NB4 (cell line): ENCODE results near the gene COL9A2.

ENCODE experiments used
- DNase-seq: peaks from one replicate; pipeline ENCODE4 v3.0.0; 2010; ENCODE audit warnings: low read depth
- H3K4me3 ChIP-seq: one replicate; pipeline ENCODE4 v1.5.1; 2011; ENCODE audit warnings: mild to moderate bottlenecking, low read depth, low read length, moderate library complexity
- MAX ChIP-seq: IDR thresholded peaks from 2 replicates; pipeline ENCODE4 v1.6.1; 2011; ENCODE audit warnings: low read depth, low read length
- MYC ChIP-seq: IDR thresholded peaks from 2 replicates; pipeline ENCODE4 v1.6.1; 2011; ENCODE audit warnings: low read depth, low read length
- POLR2A ChIP-seq: IDR thresholded peaks from 2 replicates; pipeline ENCODE4 v1.6.1; 2011; ENCODE audit warnings: mild to moderate bottlenecking; ENCODE audit not compliant: insufficient read length; ENCODE audit errors: extremely low read depth
- TF ChIP-seq, protein P1 (sequence below): IDR thresholded peaks from one replicate; pipeline ENCODE4 v1.5.1; 2012; ENCODE audit warnings: low read depth, low read length

COL9A2 gene

GRCh38 chr1:40305871-40306270, 11.2 kb downstream of the COL9A2 start:
- H3K4me3 ChIP-seq, result no peak overlapping the region
- no peak for TF ChIP-seq MYC
- no peak for TF ChIP-seq MAX
- no peak for TF ChIP-seq POLR2A
- TF ChIP-seq, protein P1, sequence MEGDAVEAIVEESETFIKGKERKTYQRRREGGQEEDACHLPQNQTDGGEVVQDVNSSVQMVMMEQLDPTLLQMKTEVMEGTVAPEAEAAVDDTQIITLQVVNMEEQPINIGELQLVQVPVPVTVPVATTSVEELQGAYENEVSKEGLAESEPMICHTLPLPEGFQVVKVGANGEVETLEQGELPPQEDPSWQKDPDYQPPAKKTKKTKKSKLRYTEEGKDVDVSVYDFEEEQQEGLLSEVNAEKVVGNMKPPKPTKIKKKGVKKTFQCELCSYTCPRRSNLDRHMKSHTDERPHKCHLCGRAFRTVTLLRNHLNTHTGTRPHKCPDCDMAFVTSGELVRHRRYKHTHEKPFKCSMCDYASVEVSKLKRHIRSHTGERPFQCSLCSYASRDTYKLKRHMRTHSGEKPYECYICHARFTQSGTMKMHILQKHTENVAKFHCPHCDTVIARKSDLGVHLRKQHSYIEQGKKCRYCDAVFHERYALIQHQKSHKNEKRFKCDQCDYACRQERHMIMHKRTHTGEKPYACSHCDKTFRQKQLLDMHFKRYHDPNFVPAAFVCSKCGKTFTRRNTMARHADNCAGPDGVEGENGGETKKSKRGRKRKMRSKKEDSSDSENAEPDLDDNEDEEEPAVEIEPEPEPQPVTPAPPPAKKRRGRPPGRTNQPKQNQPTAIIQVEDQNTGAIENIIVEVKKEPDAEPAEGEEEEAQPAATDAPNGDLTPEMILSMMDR, result no peak
- DNase-seq, result no peak

DNA sequence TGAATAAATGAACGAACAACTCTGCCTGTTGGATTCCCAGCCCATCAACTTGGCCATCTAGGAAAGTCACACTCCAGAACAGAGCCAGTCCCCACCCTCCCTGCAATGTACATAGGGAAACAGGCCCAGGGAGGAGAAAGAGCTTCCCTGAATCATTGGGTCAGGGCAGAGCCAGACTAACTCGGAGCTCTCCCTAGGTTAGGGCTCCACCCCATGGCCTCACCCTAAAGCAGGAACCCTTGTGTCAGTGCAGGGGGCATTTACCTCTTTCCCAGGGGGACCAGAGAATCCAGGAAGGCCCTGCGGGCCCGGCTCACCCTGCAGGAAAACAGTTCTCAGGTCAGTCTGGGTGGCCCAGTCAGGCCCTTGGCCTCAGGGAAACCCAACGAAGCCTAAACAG, 11.6 kb downstream of the COL9A2 start:
- H3K4me3 ChIP-seq, result no peak overlapping the region
- peak; percentile 34 for DNase-seq
- TF ChIP-seq POLR2A (no peak), MYC (no peak), MAX (no peak)
- TF ChIP-seq, protein P1, result peak; percentile 7

- TF ChIP-seq, protein P1, result no peak
- TF ChIP-seq MAX (no peak), MYC (no peak), POLR2A (no peak)
- no peak overlapping the region for H3K4me3 ChIP-seq
These were observed 13.3 kb downstream of the COL9A2 start for GRCh38 chr1:40303790-40304189.

GRCh38 chr1:40303051-40303771, 13.9 kb downstream of the COL9A2 start:
- TF ChIP-seq MYC (no peak), MAX (no peak), POLR2A (no peak)
- TF ChIP-seq, protein P1, result no peak
- no peak for DNase-seq
- H3K4me3 ChIP-seq, result no peak overlapping the region

More at GRCh38 chr1:40303790-40304189, 13.3 kb downstream of the COL9A2 start:
- no peak for DNase-seq

DNA sequence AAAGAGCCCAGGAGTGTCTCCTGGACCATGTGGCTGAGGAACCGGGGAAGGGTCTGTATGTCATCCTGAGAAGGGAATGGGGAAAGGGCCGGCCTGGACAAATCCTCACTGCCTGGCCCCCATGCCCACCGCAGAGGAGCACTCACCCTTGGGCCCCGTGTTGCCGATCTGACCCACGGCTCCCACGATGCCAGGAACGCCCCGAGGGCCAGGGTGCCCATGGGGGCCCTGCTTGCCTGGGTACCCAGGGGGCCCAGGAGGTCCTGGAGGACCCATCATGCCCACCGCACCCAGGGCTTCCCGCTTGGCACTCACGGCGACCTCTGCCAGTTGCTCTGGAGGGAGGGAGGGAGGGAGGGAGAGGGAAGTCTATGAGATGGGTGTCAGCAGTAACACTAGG, 14.6 kb downstream of the COL9A2 start:
- TF ChIP-seq POLR2A, result no peak
- no peak for TF ChIP-seq MYC
- TF ChIP-seq, protein P1, result no peak
- DNase-seq, result no peak
- no peak overlapping the region for H3K4me3 ChIP-seq
